ENCODE measurements around the gene ULK1. TPM values are rescaled to one million over a fixed set of nuclear protein-coding genes. Genes with fewer than 3 reads are reported as not detected.
A peak's percentile ranks its signal among the peaks of the same experiment; 100 is the strongest.

Gene ULK1
- total RNA-seq, 1 donor from 2014 or later: 3.2 TPM

DNA sequence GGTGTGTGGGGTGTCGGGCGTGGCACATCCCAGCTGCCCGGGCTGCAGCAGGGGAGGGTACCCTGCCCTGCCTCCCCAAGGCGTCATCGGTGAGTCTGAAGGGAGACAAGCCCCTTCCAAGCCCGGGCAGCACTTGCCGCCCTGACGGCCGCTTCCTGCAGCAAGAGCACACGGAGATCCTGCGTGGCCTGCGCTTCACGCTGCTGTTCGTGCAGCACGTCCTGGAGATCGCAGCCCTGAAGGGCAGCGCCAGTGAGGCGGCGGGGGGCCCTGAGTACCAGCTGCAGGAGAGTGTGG, 24.6 kb downstream of the ULK1 start:
- Histone ChIP-seq H3K4me3 (ENCODE audit: low read depth, low read length) (no peak overlapping the region), H3K36me3 (ENCODE audit: control insufficient read depth, insufficient read depth, low read length) (peaks cover 41% of the 10 kb centered on the region)

DNA sequence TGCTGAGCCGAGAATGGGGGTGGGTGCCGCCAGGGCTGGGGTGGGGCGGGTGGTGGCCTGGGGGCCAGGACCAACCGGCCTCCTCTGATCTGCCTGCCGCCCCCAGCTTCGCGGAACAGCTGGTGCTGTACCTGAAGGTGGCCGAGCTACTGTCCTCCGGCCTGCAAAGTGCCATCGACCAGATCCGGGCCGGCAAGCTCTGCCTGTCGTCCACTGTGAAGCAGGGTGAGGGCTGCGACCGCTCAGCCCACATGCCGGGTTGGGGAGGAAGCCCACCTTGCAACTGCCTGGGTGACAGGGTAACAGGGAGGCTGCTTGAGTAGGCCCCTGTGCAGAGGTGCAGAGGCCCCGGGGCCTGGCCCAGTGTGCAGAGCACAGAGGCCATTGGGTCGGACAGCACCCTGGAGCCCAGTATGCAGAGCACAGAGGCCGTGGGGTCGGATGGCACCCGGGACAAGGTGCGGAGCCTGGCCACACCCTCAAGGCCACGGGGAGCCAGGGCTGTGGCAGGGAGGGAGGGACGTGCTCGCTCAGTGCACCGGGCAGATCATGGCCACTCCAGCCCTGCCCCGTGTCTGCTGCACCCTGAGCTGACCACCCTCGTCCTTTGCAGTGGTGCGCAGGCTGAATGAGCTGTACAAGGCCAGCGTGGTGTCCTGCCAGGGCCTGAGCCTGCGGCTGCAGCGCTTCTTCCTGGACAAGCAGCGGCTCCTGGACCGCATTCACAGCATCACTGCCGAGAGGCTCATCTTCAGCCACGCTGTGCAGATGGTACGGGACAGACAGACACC, 25.1 kb downstream of the ULK1 start:
- Histone ChIP-seq H3K36me3 (ENCODE audit: control insufficient read depth, insufficient read depth, low read length) (peaks cover 37% of the 10 kb centered on the region), H3K4me3 (ENCODE audit: low read depth, low read length) (no peak overlapping the region), H3K27me3 (ENCODE audit: control insufficient read depth, insufficient read depth, low read length) (no peaks in the 10 kb centered on the region)
- no peak for DNase-seq (ENCODE audit: low read depth)
- no peak for FAIRE-seq
- TF ChIP-seq, protein P1, sequence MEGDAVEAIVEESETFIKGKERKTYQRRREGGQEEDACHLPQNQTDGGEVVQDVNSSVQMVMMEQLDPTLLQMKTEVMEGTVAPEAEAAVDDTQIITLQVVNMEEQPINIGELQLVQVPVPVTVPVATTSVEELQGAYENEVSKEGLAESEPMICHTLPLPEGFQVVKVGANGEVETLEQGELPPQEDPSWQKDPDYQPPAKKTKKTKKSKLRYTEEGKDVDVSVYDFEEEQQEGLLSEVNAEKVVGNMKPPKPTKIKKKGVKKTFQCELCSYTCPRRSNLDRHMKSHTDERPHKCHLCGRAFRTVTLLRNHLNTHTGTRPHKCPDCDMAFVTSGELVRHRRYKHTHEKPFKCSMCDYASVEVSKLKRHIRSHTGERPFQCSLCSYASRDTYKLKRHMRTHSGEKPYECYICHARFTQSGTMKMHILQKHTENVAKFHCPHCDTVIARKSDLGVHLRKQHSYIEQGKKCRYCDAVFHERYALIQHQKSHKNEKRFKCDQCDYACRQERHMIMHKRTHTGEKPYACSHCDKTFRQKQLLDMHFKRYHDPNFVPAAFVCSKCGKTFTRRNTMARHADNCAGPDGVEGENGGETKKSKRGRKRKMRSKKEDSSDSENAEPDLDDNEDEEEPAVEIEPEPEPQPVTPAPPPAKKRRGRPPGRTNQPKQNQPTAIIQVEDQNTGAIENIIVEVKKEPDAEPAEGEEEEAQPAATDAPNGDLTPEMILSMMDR (IDR thresholded peaks at IDR 0.05; ENCODE audit: insufficient read depth, low read length, severe bottlenecking): no peak

More for the DNA sequence above, 24.6 kb downstream of the ULK1 start:
- TF ChIP-seq, protein P1 (IDR thresholded peaks at IDR 0.05; ENCODE audit: insufficient read depth, low read length, severe bottlenecking): no peak
- H3K27me3 ChIP-seq (ENCODE audit: control insufficient read depth, insufficient read depth, low read length): no peaks in the 10 kb centered on the region
- DNase-seq (ENCODE audit: low read depth) (no peak), FAIRE-seq (no peak)

DNA sequence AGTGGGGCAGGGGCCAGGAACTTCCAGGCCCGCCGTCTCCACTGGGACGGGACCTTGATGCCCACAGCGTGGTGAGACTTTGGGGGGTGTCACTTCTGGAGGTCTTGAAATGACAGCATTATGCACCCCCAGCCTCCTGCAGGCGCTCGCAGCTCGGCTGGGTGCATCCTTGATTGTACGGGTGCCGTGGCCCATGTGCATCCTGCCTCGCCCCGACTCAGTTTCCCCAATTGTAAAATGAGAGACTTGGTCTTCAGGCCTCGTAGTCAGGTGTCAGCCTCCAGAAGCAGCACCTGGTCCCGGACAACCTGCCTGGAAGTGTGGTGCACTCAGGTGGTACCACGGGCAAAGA, 25.7 kb downstream of the ULK1 start:
- FAIRE-seq: no peak
- Histone ChIP-seq H3K4me3 (ENCODE audit: low read depth, low read length) (no peak overlapping the region), H3K36me3 (ENCODE audit: control insufficient read depth, insufficient read depth, low read length) (peaks cover 31% of the 10 kb centered on the region)

DNA sequence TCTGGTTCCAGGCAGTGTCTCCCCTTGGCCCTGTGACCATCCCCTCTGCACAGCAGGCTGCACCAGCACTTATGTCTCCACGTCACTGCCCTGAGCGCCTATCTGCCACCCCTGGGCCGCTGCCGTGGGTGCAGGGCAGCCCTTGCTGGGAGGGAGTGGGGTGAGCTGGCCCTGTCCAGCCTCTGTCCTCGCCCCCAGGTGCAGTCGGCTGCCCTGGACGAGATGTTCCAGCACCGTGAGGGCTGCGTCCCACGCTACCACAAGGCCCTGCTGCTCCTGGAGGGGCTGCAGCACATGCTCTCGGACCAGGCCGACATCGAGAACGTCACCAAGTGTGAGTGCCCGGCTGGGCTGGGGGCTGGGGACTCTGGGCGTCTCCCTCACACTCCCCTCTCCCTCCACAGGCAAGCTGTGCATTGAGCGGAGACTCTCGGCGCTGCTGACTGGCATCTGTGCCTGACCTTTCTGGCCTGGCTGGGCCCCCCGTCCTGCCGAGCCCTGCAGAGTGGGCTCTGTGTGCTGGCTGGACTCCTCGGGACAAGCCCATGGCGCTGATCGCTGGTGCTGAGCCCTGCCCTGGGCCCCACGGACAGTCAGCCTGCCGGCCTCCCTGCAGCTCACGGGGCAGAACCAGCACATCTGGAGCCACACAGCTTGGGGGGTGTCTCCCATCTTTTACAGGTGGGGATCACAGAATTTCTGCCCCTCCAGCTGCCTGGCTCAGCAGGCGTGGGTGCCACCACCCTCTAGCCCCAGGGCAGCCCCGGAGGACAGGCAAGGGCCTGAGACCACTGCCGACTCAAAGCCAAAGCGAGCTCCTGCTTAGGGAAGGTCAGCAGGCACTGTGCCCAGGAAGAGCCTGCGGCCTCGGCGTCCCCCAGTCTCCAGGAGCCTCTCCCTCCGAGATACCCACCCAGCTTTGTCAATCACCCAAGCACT, 26.7 kb downstream of the ULK1 start:
- H3K36me3 ChIP-seq (ENCODE audit: control insufficient read depth, insufficient read depth, low read length): peaks cover 23% of the 10 kb centered on the region
- no peaks in the 10 kb centered on the region for H3K27me3 ChIP-seq (ENCODE audit: control insufficient read depth, insufficient read depth, low read length)
- no peak overlapping the region for H3K4me3 ChIP-seq (ENCODE audit: low read depth, low read length)
- DNase-seq (ENCODE audit: low read depth): no peak
- TF ChIP-seq, protein P1 (IDR thresholded peaks at IDR 0.05; ENCODE audit: insufficient read depth, low read length, severe bottlenecking): no peak
- no peak for FAIRE-seq

More for the DNA sequence above, 25.7 kb downstream of the ULK1 start:
- no peak for DNase-seq (ENCODE audit: low read depth)
- TF ChIP-seq, protein P1 (IDR thresholded peaks at IDR 0.05; ENCODE audit: insufficient read depth, low read length, severe bottlenecking): no peak
- H3K27me3 ChIP-seq (ENCODE audit: control insufficient read depth, insufficient read depth, low read length): no peaks in the 10 kb centered on the region

DNA sequence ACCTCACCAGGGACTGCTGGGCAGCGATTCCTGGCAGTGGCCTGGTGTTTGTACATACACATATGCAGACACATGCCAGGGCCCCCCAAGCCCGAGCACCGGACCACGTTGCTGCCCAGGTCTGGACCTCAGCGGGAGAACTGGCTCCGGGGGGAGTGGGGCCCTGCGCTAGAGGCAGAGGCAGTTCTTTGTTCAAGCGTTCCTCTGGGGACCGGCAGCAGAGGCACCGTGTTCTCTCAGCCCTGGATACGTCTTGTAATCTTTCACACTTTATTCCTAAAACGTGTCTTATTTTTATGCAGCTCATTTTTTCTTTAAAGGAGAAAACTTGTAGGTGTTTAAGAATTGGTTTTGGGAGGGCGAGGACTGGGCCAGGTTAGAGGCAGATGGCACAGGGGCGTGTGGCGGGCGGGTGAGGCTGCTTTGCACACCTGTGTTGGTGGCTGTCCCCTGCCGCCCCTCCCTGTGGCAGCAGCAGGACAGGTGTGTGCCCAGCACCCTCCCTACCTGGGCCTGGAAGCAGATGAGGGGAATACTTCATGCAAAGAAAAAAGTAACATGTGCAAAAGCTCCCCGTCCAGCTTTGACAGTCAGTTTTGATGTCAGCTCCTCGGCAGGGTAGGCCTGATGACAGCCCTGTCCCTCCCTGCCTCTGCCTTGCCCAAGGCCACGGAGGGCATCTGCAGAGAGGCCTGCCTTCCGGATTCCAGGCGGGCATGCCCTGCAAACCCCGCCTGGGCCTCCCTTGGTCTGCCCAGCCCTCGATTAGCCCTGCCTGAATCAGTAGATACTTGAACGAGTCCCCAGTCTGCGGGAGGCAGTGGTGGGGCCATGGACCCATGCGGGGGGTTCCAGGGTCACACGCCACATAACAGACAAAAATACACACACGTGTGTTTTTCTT, 27.7 kb downstream of the ULK1 start:
- Histone ChIP-seq H3K36me3 (ENCODE audit: control insufficient read depth, insufficient read depth, low read length) (peaks cover 19% of the 10 kb centered on the region), H3K4me3 (ENCODE audit: low read depth, low read length) (no peak overlapping the region), H3K27me3 (ENCODE audit: control insufficient read depth, insufficient read depth, low read length) (no peaks in the 10 kb centered on the region)
- TF ChIP-seq, protein P1 (IDR thresholded peaks at IDR 0.05; ENCODE audit: insufficient read depth, low read length, severe bottlenecking): no peak
- FAIRE-seq: no peak
- DNase-seq (ENCODE audit: low read depth): peak; percentile 4
